H54 (cell line): ENCODE measurements around the gene ZBTB18.
"Not testable (repeated sequence)": the region's sequence is repeated elsewhere in the genome, so short reads cannot be mapped to it uniquely, and the experiment has no call there.

Source experiments
- DNase-seq: peaks from one replicate; pipeline ENCODE4 v3.0.0; 2011; ENCODE audit warnings: low spot score, mixed read lengths; ENCODE audit not compliant: insufficient read length
- FAIRE-seq: peaks from 3 replicates; lab custom pipeline; 2011; peaks lifted over from hg19 to GRCh38; lab: Jason Lieb, UNC
- POLR2A ChIP-seq: IDR thresholded peaks from 2 replicates; pipeline ENCODE4 v1.6.1; 2011; ENCODE audit warnings: low read depth, mild to moderate bottlenecking, low read length

The ZBTB18 gene

DNA sequence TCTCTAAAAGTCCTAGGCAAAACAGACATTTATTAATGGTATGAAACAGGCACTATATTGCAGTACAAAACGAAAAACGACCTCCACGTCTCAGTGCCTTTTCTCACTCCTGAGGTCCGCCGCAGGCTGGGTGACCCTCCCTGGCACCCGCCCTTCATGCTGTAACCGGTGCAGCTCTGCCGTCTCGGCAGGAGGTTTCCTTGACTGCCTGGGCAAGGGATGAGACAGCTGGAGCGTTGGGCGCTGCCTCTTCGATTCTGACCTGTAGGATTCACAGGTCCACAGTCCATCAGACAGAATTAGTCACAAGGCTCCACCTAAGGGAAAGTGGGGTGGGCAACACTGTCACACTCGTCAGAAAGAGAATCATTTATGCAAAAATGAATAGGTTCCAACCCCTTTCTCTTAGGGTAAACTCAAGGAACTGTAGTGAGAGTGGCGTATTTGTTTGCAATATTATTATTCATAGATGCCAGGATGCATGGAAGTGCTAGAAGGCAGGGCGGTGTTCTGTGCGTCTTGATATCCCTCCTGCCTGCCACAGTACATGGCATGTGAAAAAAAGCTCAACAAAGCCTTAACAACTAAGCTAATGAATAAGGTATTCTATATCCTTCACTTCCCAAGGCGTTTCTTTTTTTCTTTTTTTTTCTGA, 23.5 kb upstream of the ZBTB18 start:
- TF ChIP-seq POLR2A = no peak
- DNase-seq = no peak
- FAIRE-seq = no peak

DNA sequence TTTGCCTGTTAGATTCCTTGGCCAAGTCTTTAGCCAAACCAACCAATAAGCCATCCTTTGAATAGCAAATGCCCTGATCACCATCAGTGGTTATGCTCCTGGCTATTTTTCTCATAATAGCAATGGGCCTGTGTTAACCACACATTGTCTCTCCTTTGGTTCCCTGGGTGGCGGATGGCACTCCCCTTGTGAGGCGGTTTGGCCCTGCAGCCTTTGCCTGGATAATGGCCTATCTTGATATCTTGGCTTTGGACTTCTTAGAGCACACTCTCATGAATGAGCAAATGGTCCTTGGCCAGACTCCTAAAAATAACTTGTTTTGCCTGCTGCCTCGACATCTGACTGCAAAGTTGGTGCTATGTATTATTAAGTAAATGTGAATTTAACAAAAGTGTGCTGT, 22.4 kb upstream of the ZBTB18 start:
- DNase-seq (no peak), FAIRE-seq (no peak)
- no peak for TF ChIP-seq POLR2A

DNA sequence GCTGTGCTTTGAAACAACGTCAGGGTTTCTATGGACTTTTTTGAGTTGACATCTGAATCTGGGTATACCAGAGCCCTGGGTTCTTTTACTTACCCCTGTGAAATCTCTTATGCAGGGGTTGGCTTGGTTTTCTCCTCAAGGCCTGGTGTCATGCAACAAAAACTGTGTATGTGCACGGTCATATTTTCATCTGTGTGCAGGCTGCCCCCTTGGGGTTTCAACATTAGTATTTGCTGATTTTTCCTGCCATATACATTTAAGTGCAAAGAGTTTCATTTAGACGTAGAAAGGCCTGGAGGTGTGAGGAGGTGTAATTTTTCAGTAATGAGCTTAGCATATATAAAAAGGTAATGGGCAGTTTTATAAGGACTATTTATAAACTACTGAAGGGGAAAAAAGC, 22.0 kb upstream of the ZBTB18 start:
- no peak for FAIRE-seq
- no peak for TF ChIP-seq POLR2A
- no peak for DNase-seq

DNA sequence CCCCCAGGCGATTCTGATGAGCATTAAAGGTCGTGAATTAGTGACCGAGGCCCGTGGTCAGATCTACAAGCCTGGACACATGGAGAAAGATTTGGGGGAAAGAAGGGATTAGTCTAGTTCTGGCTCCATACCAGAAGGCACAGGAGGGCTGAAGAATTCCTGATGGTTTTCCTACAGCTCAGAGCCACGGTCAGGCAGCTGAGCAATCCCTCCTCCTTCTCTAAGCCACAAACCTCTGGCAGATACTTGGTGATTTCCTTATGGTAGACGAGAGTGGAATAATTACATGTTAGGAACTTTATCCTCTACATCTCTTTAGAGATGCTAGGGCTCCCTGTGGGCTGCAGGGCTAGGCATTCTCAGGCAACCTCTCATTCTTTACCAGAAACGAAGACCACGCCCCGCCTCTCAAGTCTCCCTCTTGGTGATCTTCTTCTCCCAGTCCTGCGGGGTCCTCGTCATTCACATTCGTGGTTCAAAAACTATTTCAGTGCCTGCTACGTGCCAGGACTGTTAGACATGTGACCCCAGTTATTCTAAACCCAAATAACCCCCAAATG, 20.5 kb upstream of the ZBTB18 start:
- DNase-seq (no peak), FAIRE-seq (no peak)
- no peak for TF ChIP-seq POLR2A

DNA sequence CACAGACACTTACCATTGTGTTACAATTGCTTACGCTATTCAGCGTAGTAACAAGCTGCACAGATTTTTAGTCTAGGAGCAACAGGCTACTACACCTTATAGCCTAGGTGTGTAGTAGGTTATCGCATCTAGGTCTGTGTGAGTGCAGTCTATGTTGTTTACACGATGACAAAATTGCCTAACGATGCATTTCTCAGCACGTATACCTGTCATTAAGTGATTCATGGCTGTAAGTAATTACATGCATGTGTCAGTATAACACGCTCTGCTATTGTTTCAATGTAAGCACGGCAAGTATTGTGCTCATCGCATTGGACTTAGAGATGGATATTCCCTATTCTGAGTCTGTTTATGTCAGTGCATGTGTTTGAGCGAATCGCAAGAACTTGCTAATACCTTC, 15.7 kb upstream of the ZBTB18 start:
- DNase-seq (no peak), FAIRE-seq (no peak)
- TF ChIP-seq POLR2A = no peak

DNA sequence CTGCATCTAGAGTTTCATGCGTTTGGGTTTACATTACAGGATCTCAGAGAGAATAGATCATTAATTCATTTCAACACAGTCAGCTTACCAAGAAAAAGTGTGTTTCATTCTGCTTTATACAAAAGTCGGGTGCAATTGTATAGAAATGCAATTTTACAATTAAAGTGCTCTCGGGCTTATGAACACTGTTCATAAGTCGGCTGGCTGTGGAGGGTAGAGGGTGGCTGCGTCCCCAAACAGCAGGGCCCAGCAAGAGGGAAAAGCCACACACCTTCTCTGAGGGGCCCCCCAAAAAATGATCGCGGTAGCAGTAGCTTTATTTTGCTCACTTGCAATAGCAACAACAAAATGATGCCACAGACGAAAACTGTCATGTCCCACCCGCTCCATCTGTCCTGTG, 13.8 kb upstream of the ZBTB18 start:
- no peak for DNase-seq
- TF ChIP-seq POLR2A = no peak
- no peak for FAIRE-seq

DNA sequence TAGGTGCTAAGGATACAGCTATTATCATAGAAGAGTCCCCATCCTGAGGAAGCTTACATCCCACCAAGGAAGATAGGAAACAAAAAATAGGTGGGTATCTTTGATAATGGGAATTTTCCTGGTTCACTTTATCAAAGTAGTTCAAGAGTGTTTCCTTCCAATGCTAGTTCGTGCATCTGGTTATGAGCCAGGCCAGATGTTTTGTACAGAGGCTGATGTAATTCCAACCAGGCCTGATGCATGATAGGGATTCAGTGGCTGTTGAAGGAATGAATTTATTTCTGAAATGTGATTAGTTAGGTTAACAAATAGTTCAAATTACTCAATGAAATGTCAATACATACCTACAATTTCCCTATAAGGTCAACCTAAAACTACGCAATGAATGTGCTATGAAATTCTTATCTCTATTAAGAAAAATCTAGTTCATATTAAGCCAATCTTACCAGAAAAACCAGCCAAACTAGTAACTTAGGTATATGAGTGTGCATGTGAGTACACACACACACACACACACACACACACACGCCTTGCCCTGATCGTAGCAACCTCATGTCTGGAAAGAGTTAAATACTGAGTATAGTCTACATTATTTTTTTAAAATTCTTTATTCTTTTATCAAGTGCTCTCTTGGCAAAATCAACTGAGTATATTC, 9.5 kb upstream of the ZBTB18 start:
- no peak for DNase-seq
- FAIRE-seq = no peak
- TF ChIP-seq POLR2A = no peak

DNA sequence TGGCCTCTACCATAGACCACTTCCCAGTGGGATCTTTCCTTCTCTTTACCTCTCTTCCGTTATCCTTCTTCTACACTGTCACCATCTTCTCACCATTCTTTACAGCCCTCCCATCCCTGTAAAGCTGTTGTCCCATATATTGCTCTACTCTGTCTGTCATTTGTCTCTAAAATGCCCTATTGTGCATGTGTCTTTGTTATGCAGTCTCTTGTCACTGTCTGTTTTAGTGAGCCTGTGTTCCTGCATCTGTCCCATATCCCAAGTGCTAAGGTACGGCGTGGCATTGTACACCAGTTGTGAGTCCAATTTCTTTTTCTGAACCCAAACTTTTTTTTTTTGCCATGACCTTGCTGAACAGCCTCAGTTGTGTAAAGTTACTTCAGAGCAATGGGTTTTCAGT, 8.8 kb upstream of the ZBTB18 start:
- FAIRE-seq = no peak
- no peak for DNase-seq
- TF ChIP-seq POLR2A = no peak

DNA sequence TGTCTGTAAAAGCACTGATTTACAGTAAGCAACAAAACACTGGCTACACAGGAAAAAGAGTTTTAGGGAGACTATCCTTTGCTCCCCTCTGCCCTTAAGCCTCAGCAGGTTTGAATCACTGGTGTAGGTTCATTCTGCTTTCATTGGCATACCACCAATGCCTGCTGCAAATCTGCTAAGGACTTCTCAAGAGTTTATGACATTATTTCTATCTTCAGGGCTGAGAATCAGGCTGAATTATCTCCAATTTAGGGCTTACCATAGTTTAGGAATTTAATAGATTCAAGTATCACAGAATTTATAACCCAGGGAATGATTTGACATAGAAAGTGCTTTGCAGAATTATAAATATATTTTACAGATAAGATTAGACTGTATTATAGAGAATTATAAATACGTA, 6.7 kb upstream of the ZBTB18 start:
- TF ChIP-seq POLR2A = no peak
- DNase-seq (no peak), FAIRE-seq (no peak)

DNA sequence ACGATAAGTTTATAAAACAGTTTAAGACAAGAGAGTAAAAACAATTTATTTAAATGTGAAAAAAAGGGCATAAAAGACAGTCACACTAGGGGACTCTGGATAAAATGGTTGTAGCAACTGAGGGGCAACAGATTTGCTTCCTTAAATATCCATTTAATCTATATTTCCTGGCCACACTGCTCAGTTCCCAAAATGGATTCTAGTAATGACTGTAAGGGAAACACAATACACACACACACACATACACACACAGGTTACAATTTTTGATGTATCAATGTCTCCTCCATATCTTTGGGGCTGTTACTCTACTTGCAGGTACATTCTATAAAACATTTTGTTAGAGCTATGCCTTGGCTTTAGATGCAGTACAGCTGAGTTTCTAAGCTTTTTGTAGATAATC, 4.8 kb upstream of the ZBTB18 start:
- not testable (repeated sequence) for FAIRE-seq, DNase-seq

DNA sequence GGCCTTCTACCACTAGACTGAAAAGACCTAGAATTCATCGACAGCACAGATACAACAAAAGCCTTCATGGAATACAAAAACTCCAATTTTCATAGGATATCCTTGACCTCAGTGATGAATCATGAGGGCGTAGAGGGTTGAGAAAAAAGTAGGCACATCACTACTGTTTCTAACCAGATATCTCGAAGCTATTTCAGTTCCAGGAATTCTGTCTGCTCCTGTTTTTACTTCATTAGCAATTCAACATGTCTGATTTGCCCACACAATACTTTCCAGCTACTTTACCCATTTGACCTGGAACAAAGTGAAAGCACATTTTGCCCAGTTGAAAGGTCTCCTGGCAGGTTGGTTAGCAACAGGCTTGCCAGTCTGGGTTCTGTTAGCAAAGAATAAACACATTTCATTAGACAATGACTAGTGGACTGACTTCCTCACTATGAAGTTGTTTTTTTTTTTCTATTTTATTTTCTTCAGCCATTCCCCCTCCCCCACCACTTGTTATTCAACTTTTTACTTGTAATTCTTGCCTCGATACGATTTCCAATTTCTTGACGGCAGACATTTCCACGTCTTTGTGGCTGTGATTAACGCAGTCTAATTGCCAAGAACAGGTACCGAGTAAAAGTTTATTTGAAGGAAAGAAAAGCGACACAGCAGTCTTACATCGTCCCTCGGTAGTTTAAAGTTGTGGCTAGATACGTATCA, 4.0 kb upstream of the ZBTB18 start:
- DNase-seq (no peak), FAIRE-seq (no peak)
- TF ChIP-seq POLR2A = no peak

DNA sequence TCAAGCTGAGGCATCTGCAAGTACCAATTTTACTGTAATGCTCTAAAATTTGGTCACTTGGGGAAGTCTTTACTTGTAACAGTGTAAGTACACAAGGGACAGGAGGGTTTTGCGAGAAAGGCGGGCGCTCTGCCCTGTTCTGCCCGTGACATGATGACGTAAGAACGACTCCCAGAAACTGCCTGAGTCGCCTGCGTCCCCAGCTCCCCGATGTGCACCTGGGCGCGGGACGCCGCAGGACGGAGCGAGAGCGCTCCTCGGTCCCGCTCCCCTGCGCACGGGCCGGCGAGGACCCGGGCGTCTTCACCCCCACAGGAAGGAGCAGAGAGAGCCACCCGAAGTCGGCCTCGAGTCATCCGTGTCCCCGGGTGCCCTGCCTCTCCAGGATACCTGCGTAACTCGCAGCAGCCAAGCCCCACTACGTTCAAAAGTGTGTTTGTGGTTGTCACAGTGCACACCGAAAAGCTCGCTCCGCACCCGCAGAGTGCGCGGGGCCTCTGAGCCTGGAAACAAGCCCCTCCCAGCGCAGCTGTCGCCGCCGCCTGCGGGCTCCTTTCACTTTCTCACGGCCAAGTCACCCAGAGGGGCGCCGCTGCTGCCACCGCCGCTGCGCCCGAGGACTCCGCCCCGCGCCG, 3.3 kb upstream of the ZBTB18 start:
- DNase-seq (no peak), FAIRE-seq (no peak)
- TF ChIP-seq POLR2A = peak; percentile 70

DNA sequence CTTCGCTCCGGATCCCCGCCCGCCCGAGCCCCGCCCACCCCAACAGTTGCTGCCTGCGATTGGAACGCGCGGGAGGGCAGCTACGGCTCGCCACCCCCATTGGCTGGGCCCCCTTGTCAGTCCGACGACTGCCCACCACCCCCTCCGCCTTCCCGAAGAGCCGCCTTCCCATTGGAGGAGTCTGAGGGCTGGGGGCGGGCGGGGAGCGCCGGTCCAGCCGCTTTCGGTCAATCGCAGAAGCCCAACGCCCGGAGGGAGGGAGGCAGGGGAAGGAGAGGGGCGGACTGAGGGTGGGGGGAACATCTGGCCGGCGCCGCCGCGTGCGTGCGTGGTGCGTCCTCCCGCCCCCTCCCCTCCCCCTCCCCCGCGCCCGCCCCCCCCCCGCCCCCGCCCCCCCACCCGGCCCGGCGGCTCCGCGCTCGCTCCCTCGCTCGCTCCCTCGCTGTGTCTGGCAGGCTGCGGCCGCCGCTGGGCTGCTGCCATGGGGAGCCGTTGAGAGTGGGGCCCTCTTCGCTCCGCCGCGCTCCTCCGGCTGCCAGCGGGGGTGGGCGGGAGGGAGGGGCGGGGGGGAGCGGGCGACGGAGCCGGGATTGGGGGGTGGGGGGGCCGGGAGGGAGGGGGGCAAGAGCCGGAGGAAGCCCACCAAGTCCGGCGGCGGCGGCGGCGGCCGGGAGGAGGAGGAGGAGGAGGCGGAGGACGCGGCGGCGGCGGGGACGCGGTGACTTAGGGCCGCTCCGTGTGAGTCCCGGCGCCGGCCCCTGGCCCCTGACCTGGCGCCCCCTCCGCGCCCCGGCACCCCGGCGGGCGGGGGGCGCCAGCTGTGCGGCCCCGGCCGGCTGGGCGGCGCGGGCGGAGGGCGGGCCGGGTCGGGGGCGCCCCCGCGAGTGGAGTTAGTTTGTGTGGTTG, 2.6 kb upstream of the ZBTB18 start:
- peak; percentile 64 for TF ChIP-seq POLR2A
- no peak for FAIRE-seq
- DNase-seq = peak; percentile 96
